ENCODE results near the gene ROBO2.

ROBO2 gene

GRCh38 chr3:77489216-77489615 lies 449.3 kb downstream of the ROBO2 start:
- DNase-seq (ENCODE audit: low spot score): no peak

- no peak for DNase-seq (ENCODE audit: low spot score)
Measured at GRCh38 chr3:77491961-77492360, 452.1 kb downstream of the ROBO2 start.

- DNase-seq (ENCODE audit: low spot score): no peak
Measured at GRCh38 chr3:77500721-77501120, 460.8 kb downstream of the ROBO2 start.

- no peak for DNase-seq (ENCODE audit: low spot score)
Measured at GRCh38 chr3:77506384-77506783, 466.5 kb downstream of the ROBO2 start.

GRCh38 chr3:77513542-77513941 lies 473.6 kb downstream of the ROBO2 start:
- no peak for DNase-seq (ENCODE audit: low spot score)

GRCh38 chr3:77514766-77515165 lies 474.9 kb downstream of the ROBO2 start:
- no peak for DNase-seq (ENCODE audit: low spot score)

GRCh38 chr3:77524463-77524862 lies 484.6 kb downstream of the ROBO2 start:
- DNase-seq (ENCODE audit: low spot score): no peak

- DNase-seq (ENCODE audit: low spot score): no peak
Measured at GRCh38 chr3:77524946-77525682, 485.2 kb downstream of the ROBO2 start.

GRCh38 chr3:77526573-77527113 lies 486.7 kb downstream of the ROBO2 start:
- no peak for DNase-seq (ENCODE audit: low spot score)

- no peak for DNase-seq (ENCODE audit: low spot score)
Measured at GRCh38 chr3:77529522-77529921, 489.6 kb downstream of the ROBO2 start.

GRCh38 chr3:77530870-77531269 lies 491.0 kb downstream of the ROBO2 start:
- no peak for DNase-seq (ENCODE audit: low spot score)

- no peak for DNase-seq (ENCODE audit: low spot score)
Measured at GRCh38 chr3:77535116-77535515, 495.2 kb downstream of the ROBO2 start.

GRCh38 chr3:77536038-77536775 lies 496.3 kb downstream of the ROBO2 start:
- no peak for DNase-seq (ENCODE audit: low spot score)

- DNase-seq (ENCODE audit: low spot score): no peak
Measured at GRCh38 chr3:77539014-77539413, 499.1 kb downstream of the ROBO2 start.

- no peak for DNase-seq (ENCODE audit: low spot score)
Measured at GRCh38 chr3:77539677-77540076, 499.8 kb downstream of the ROBO2 start.

- no peak for DNase-seq (ENCODE audit: low spot score)
Measured at GRCh38 chr3:77541203-77541922, 501.5 kb downstream of the ROBO2 start.

- DNase-seq (ENCODE audit: low spot score): no peak
Measured at GRCh38 chr3:77546246-77546645, 506.3 kb downstream of the ROBO2 start.

GRCh38 chr3:77549034-77549433 lies 509.1 kb downstream of the ROBO2 start:
- DNase-seq (ENCODE audit: low spot score): no peak

GRCh38 chr3:77553240-77553639 lies 513.3 kb downstream of the ROBO2 start:
- DNase-seq (ENCODE audit: low spot score): no peak

GRCh38 chr3:77562089-77562488 lies 522.2 kb downstream of the ROBO2 start:
- no peak for DNase-seq (ENCODE audit: low spot score)

- DNase-seq (ENCODE audit: low spot score): no peak
Measured at GRCh38 chr3:77563012-77563411, 523.1 kb downstream of the ROBO2 start.

- no peak for DNase-seq (ENCODE audit: low spot score)
Measured at GRCh38 chr3:77566055-77566454, 526.2 kb downstream of the ROBO2 start.

All from NAMALWA (cell line).